Calu3 (cell line): ENCODE data around the gene RYR1. TPM values are rescaled to one million over a fixed set of nuclear protein-coding genes. Genes with fewer than 3 reads are reported as not detected.
A peak's percentile ranks its signal among the peaks of the same experiment; 100 is the strongest.

Experiments
- BruUV-seq: library from RNA; stranded (reverse); fragments of 400-500 nt; replicated peaks from 2 replicates; lab custom pipeline; 2021; lab: Mats Ljungman, UMichigan
- CTCF ChIA-PET: fragments of 300-600 bp; sonication (Branson Sonifier 250); formaldehyde crosslinking; loops from one replicate; lab custom pipeline; 2022; ENCODE audit warnings: antibody characterized with exemption; lab: Charles Lee
- DNase-seq: peaks from one replicate; pipeline ENCODE4 v3.0.0; 2022
- H3K27ac Mint-ChIP-seq: one replicate; pipeline ENCODE4 v1.8.0; 2022; ENCODE audit warnings: mixed read lengths; ENCODE audit not compliant: unreplicated experiment
- H3K27me3 Mint-ChIP-seq: one replicate; pipeline ENCODE4 v1.8.0; 2022; ENCODE audit warnings: mixed read lengths; ENCODE audit not compliant: unreplicated experiment
- H3K36me3 Mint-ChIP-seq: one replicate; pipeline ENCODE4 v1.8.0; 2022; ENCODE audit warnings: mild to moderate bottlenecking, moderate library complexity, mixed read lengths; ENCODE audit not compliant: insufficient read depth, unreplicated experiment
- H3K4me1 Mint-ChIP-seq: one replicate; pipeline ENCODE4 v1.8.0; 2022; ENCODE audit warnings: mild to moderate bottlenecking, low read depth, mixed read lengths; ENCODE audit not compliant: unreplicated experiment
- H3K4me3 Mint-ChIP-seq: one replicate; pipeline ENCODE4 v1.8.0; 2022; ENCODE audit warnings: mild to moderate bottlenecking, low read depth, moderate library complexity, mixed read lengths; ENCODE audit not compliant: unreplicated experiment
- H3K9me3 Mint-ChIP-seq: one replicate; pipeline ENCODE4 v1.8.0; 2022; ENCODE audit warnings: low read depth, mixed read lengths; ENCODE audit not compliant: unreplicated experiment
- CTCF ChIP-seq: fragments of 200-600 bp; IDR thresholded peaks from one replicate; pipeline ENCODE4 v1.8.0; 2022; ENCODE audit warnings: antibody characterized with exemption; ENCODE audit not compliant: unreplicated experiment
- intact Hi-C: fragments of 100-400 bp; cut with micrococcal nuclease; formaldehyde crosslinking; loops from one replicate; pipeline ENCODE4 v1.10.0; 2022; ENCODE audit not compliant: unreplicated experiment
- total RNA-seq: library from RNA; stranded (reverse); gene quantifications from 2 replicates; pipeline ENCODE4 v1.2.3, GENCODE V29; 2022

RYR1 gene
- total RNA-seq, 1 experiment from 2014 or later = 1.4 TPM

DNA sequence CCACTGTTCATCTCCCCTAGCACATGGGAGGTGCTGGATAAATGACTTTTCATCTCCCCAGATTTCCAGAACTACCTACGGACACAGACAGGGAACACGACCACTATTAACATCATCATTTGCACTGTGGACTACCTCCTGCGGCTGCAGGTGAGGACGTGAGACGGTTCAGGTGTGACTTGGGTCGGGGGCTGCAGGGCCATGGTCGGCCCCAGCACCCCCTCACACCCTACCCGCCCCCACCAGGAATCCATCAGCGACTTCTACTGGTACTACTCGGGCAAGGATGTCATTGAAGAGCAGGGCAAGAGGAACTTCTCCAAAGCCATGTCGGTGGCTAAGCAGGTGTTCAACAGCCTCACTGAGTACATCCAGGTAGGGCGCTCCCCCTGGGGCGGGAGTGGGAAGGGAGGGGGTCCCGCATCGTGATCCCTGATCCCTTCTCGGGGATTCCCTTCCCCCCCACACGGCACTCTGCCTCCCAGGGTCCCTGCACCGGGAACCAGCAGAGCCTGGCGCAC is 109.9 kb downstream of the RYR1 start:
- H3K27me3 Mint-ChIP-seq = no peaks in the 10 kb centered on the region
- H3K36me3 Mint-ChIP-seq = no peaks in the 10 kb centered on the region
- CTCF ChIA-PET = interaction anchor here (0.6 to 0.9 kb wide), 7 partner anchors 14 to 387 kb away, joined by 3 to 14 read pairs (median 3); partner anchors contain the start of genes FAM98C, MRPS12 and SARS2
- no peak overlapping the region for H3K4me3 Mint-ChIP-seq
- BruUV-seq = no TSS peak
- H3K4me1 Mint-ChIP-seq = peaks cover 29% of the 10 kb centered on the region
- intact Hi-C loops = no loop called here
- TF ChIP-seq CTCF = no peak
- DNase-seq = no peak
- H3K27ac Mint-ChIP-seq = no peak overlapping the region
- peaks cover under 1% of the 10 kb centered on the region for H3K9me3 Mint-ChIP-seq

- H3K27me3 Mint-ChIP-seq = no peaks in the 10 kb centered on the region
- peaks cover 23% of the 10 kb centered on the region for H3K4me1 Mint-ChIP-seq
- TF ChIP-seq CTCF = no peak
- no peaks in the 10 kb centered on the region for H3K36me3 Mint-ChIP-seq
- H3K9me3 Mint-ChIP-seq = no peaks in the 10 kb centered on the region
- peak; percentile 78 for DNase-seq
- CTCF ChIA-PET = interaction anchor here (0.6 to 0.9 kb wide), 9 partner anchors 13 to 387 kb away, joined by 3 to 14 read pairs (median 3); partner anchors contain the start of genes FAM98C, MRPS12 and SARS2
- no TSS peak for BruUV-seq
- H3K4me3 Mint-ChIP-seq = peak overlapping the region; percentile 34
- intact Hi-C loops = loop anchor here (1.0 to 2.0 kb wide), 2 partner anchors 90 to 189 kb away; no protein-coding TSS in a partner anchor
- peak overlapping the region; percentile 13 for H3K27ac Mint-ChIP-seq
Measured at GRCh38 chr19:38543807-38544568, 110.5 kb downstream of the RYR1 start.

- H3K4me3 Mint-ChIP-seq = peak overlapping the region; percentile 34
- CTCF ChIA-PET = interaction anchor here (0.7 to 0.9 kb wide), 3 partner anchors 90 to 135 kb away, joined by 3 to 4 read pairs (median 3); no protein-coding TSS in a partner anchor
- H3K27me3 Mint-ChIP-seq = peaks cover 4% of the 10 kb centered on the region
- intact Hi-C loops = loop anchor here (1.0 to 2.0 kb wide), 2 partner anchors 90 to 188 kb away; no protein-coding TSS in a partner anchor
- H3K9me3 Mint-ChIP-seq = no peaks in the 10 kb centered on the region
- H3K27ac Mint-ChIP-seq = peak overlapping the region; percentile 13
- DNase-seq = no peak
- no TSS peak for BruUV-seq
- H3K36me3 Mint-ChIP-seq = no peaks in the 10 kb centered on the region
- peaks cover 16% of the 10 kb centered on the region for H3K4me1 Mint-ChIP-seq
- peak; percentile 54 for TF ChIP-seq CTCF
Measured at GRCh38 chr19:38544569-38545315, 111.3 kb downstream of the RYR1 start.

DNA sequence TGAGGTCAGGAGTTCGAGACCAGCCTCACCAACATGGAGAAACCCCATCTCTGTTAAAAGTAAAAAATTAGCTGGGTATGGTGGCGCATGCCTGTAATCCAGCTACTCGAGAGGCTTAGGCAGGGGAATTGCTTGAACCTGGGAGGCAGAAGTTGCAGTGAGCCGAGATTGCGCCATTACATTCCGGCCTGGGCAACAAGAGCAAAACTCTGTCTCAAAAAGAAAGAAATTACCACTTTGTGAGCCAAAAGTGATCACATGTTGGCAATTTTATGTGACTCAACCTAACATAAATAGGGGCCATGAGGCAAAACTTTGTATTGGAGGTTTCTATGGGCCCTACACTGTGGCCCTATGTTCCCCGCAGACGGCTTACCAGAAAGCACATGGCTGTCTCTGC is 112.1 kb downstream of the RYR1 start:
- Mint-ChIP-seq H3K9me3 (no peaks in the 10 kb centered on the region), H3K27ac (peak overlapping the region; percentile 14), H3K4me1 (peaks cover 16% of the 10 kb centered on the region), H3K36me3 (no peaks in the 10 kb centered on the region), H3K4me3 (no peak overlapping the region), H3K27me3 (peaks cover 13% of the 10 kb centered on the region)
- no TSS peak for BruUV-seq
- CTCF ChIA-PET = no interaction called here
- DNase-seq = no peak
- TF ChIP-seq CTCF = no peak
- intact Hi-C loops = loop anchor here (2.0 kb wide), 1 partner anchor 187 kb away; no protein-coding TSS in a partner anchor
